BE2C (cell line): ENCODE results near the gene PMEPA1.

Source experiments
- DNase-seq: peaks from one replicate; pipeline ENCODE4 v3.0.0-alpha.2; 2020
- H3K27me3 ChIP-seq: fragments of 250-450 bp; sonication (Bioruptor Pico); 2 replicates; pipeline ENCODE4 v1.5.1; 2020; ENCODE audit warnings: mild to moderate bottlenecking
- H3K36me3 ChIP-seq: fragments of 250-450 bp; sonication (Bioruptor Pico); 2 replicates; pipeline ENCODE4 v1.5.1; 2020; ENCODE audit warnings: mild to moderate bottlenecking
- H3K4me1 ChIP-seq: fragments of 250-450 bp; sonication (Bioruptor Pico); 2 replicates; pipeline ENCODE4 v1.5.1; 2020
- H3K4me3 ChIP-seq: 2 replicates; pipeline ENCODE4 v1.5.1; 2011; ENCODE audit warnings: low read depth, low read length
- H3K9me3 ChIP-seq: fragments of 250-450 bp; sonication (Bioruptor Pico); 2 replicates; pipeline ENCODE4 v1.5.1; 2020
- CTCF ChIP-seq: IDR thresholded peaks from 2 replicates; pipeline ENCODE4 v1.5.1; 2012; ENCODE audit warnings: mild to moderate bottlenecking, low read depth, low read length

The PMEPA1 gene

GRCh38 chr20:57659517-57660180, 50.2 kb downstream of the PMEPA1 start:
- H3K9me3 ChIP-seq = no peaks in the 10 kb centered on the region
- no peak overlapping the region for H3K4me3 ChIP-seq
- peaks cover 4% of the 10 kb centered on the region for H3K36me3 ChIP-seq
- H3K4me1 ChIP-seq = peaks cover 4% of the 10 kb centered on the region
- TF ChIP-seq CTCF = no peak
- no peak for DNase-seq
- H3K27me3 ChIP-seq = no peaks in the 10 kb centered on the region

GRCh38 chr20:57658833-57659516, 50.8 kb downstream of the PMEPA1 start:
- no peak for DNase-seq
- Histone ChIP-seq H3K9me3 (no peaks in the 10 kb centered on the region), H3K4me3 (no peak overlapping the region), H3K36me3 (peaks cover 4% of the 10 kb centered on the region), H3K4me1 (peaks cover 7% of the 10 kb centered on the region), H3K27me3 (no peaks in the 10 kb centered on the region)
- no peak for TF ChIP-seq CTCF

- peaks cover 4% of the 10 kb centered on the region for H3K36me3 ChIP-seq
- H3K9me3 ChIP-seq = no peaks in the 10 kb centered on the region
- H3K27me3 ChIP-seq = no peaks in the 10 kb centered on the region
- H3K4me3 ChIP-seq = no peak overlapping the region
- no peak for TF ChIP-seq CTCF
- H3K4me1 ChIP-seq = peaks cover 7% of the 10 kb centered on the region
- no peak for DNase-seq
Observed at GRCh38 chr20:57658447-57658832, 51.4 kb downstream of the PMEPA1 start.

GRCh38 chr20:57657535-57658446, 52.0 kb downstream of the PMEPA1 start:
- peaks cover 4% of the 10 kb centered on the region for H3K36me3 ChIP-seq
- no peaks in the 10 kb centered on the region for H3K27me3 ChIP-seq
- H3K4me1 ChIP-seq = peaks cover 7% of the 10 kb centered on the region
- TF ChIP-seq CTCF = no peak
- DNase-seq = no peak
- no peak overlapping the region for H3K4me3 ChIP-seq
- no peaks in the 10 kb centered on the region for H3K9me3 ChIP-seq

- no peak overlapping the region for H3K4me3 ChIP-seq
- no peak for DNase-seq
- H3K27me3 ChIP-seq = no peaks in the 10 kb centered on the region
- peaks cover 7% of the 10 kb centered on the region for H3K4me1 ChIP-seq
- H3K36me3 ChIP-seq = peaks cover 9% of the 10 kb centered on the region
- no peaks in the 10 kb centered on the region for H3K9me3 ChIP-seq
- no peak for TF ChIP-seq CTCF
Observed at GRCh38 chr20:57656821-57657534, 52.8 kb downstream of the PMEPA1 start.
